ENCODE data around the gene PTRH2.

The PTRH2 gene

DNA sequence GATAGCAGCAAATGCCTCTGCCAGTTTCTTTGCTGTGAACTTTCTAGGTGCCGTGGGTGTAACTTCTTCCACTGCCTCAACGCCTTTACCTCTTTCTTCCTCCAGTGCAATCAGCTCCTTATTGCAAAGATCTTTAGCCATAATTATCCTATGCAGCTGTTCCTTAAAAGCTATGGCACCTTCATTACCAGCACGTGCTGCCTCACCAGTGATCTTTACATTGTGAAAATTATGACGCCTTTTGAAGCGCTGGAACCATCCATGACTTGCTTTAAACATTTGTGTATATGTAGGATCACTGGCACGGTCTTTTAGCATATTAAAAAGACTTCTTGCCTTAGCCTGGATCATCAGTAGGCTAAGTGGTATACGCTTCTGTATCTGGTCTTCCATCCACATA, 8.0 kb downstream of the PTRH2 start:
- CTCF ChIA-PET, result interaction anchor here (0.9 kb wide), 1 partner anchor 160 kb away, joined by 5 read pairs; no protein-coding TSS in a partner anchor
- no peak overlapping the region for H3K4me3 ChIP-seq (ENCODE audit: low read depth, low read length)
- POLR2A ChIA-PET, result no interaction called here
- no peak for TF ChIP-seq CTCF (IDR thresholded peaks at IDR 0.05; ENCODE audit: insufficient read depth, low read length, missing control alignments)
- no peak for DNase-seq (ENCODE audit: low read depth, low spot score)

DNA sequence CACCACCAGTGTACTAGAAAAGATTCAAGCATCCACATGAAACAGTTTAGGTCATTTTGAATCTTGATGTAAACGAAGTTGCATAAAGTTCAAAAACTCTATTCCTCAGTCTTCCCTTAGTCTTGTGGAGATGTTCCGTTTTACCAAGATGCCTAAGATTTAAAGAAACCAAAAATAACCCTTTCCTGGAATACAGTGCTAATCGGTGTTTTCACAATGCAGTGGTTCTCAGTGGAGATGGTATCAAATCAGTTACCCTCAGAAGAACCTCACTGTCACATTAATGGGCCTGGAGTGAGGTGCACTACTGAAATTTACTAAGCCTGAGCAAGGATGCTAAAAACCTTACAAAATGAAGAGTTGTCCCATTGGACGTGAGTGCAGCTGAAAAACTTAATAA, 9.1 kb downstream of the PTRH2 start:
- TF ChIP-seq CTCF (IDR thresholded peaks at IDR 0.05; ENCODE audit: insufficient read depth, low read length, missing control alignments), result no peak
- ChIA-PET POLR2A (no interaction called here), CTCF (no interaction called here)
- H3K4me3 ChIP-seq (ENCODE audit: low read depth, low read length), result no peak overlapping the region
- DNase-seq (ENCODE audit: low read depth, low spot score), result no peak

DNA sequence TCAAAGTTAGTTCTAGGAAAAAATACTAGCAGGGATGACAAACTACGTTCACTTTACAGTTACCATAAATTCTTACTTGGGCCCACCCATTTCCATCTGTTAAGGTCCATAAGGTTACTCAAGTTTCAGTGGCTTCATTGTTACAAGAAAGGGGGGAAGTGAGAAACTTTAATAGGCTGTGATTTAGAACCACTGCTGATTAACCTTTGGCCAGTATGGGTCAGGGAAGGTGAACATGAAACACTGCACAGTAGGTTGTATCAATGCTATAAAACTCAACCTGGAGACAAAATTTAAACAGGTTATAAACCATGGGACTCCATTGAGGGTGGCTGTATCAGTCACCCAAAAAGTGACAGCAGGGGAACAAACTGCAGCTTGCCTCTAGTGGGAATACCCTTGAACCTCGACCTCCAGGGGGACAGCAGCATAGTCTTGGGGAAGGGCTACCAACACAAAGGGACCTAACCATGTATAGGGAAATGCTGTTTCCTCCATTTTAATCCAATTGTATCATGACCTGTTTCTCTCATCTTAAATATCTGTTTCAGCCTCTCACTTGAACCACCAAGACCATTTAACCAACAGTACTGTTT, 10.4 kb downstream of the PTRH2 start:
- CTCF ChIA-PET, result no interaction called here
- H3K4me3 ChIP-seq (ENCODE audit: low read depth, low read length), result no peak overlapping the region
- no peak for DNase-seq (ENCODE audit: low read depth, low spot score)
- POLR2A ChIA-PET, result no interaction called here
- TF ChIP-seq CTCF (IDR thresholded peaks at IDR 0.05; ENCODE audit: insufficient read depth, low read length, missing control alignments), result no peak

DNA sequence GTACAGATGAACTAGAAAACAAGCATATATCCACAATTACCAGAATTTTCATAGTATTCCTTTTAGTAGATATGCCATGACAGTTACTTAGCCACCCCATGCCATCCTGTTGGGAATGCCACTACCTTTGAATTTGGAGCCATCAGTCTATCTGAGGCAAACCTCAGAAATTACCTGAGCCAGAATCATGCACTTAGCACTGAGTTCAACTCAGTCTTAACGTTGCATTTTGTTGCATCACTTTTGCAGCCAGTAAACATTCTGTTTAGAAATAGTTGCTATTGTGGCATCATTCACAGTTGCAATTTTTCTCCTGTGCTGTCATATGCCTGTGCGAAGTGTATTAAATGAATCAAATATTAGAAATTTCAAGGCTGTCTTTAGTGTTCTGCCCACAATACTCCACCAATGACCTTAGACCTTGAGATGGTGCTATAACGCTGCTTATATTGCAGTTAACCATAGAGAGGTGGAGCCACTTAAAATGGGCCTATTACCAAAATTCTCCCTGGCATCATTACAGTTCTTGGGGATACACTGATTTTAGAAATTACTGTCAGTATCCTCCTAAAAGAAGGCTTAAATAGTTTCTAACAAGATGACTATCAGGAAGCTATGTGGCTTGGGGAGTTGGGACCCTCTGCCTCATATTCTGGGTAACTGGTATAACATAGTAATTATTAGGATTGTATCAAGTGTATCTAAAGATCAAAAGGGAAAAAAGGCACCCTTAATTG, 11.1 kb downstream of the PTRH2 start:
- CTCF ChIA-PET, result no interaction called here
- no peak for DNase-seq (ENCODE audit: low read depth, low spot score)
- no peak overlapping the region for H3K4me3 ChIP-seq (ENCODE audit: low read depth, low read length)
- POLR2A ChIA-PET, result no interaction called here
- TF ChIP-seq CTCF (IDR thresholded peaks at IDR 0.05; ENCODE audit: insufficient read depth, low read length, missing control alignments), result no peak

GRCh38 chr17:59694344-59694743, 12.9 kb downstream of the PTRH2 start:
- TF ChIP-seq CTCF (IDR thresholded peaks at IDR 0.05; ENCODE audit: insufficient read depth, low read length, missing control alignments), result no peak
- POLR2A ChIA-PET, result interaction anchor here (1.0 kb wide), 1 partner anchor 75 kb away, joined by 5 read pairs; the partner anchor contains the start of gene CLTC
- CTCF ChIA-PET, result no interaction called here
- no peak for DNase-seq (ENCODE audit: low read depth, low spot score)
- no peak overlapping the region for H3K4me3 ChIP-seq (ENCODE audit: low read depth, low read length)

DNA sequence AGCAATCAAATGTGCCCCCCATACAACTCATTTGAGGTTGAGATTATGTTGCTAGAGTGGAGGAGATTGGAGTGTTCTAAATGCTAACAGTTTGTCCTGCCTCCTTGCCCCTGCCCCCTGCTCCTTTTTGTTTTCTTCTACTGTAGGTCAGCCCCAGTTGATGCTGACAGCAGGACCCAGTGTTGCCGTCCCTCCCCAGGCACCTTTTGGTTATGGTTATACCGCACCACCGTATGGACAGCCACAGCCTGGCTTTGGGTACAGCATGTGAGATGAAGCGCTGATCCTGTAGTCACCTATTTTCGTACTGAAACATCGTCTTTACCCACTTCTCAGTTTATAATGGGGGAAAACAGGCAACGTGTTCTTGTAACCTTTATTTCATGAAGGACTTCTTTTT, 13.6 kb downstream of the PTRH2 start:
- H3K4me3 ChIP-seq (ENCODE audit: low read depth, low read length), result no peak overlapping the region
- no peak for TF ChIP-seq CTCF (IDR thresholded peaks at IDR 0.05; ENCODE audit: insufficient read depth, low read length, missing control alignments)
- no peak for DNase-seq (ENCODE audit: low read depth, low spot score)
- POLR2A ChIA-PET, result no interaction called here
- CTCF ChIA-PET, result no interaction called here
